ENCODE data around the gene MYOM1. TPM values are rescaled to one million over a fixed set of nuclear protein-coding genes. Genes with fewer than 3 reads are reported as not detected.
"Not testable (repeated sequence)": the region's sequence is repeated elsewhere in the genome, so short reads cannot be mapped to it uniquely, and the experiment has no call there.

MYOM1 gene
- total RNA-seq, 1 donor from 2014 or later: 608 TPM

- ATAC-seq (ENCODE audit: poor library complexity): no peak
- intact Hi-C loops (cut with DNase I): no loop called here
Observed at GRCh38 chr18:3199942-3200645, 19.7 kb downstream of the MYOM1 start.

GRCh38 chr18:3198260-3198860 is 21.4 kb downstream of the MYOM1 start:
- intact Hi-C loops (cut with DNase I); DNase-seq; ATAC-seq (ENCODE audit: poor library complexity): not testable (repeated sequence)

More at GRCh38 chr18:3199942-3200645, 19.7 kb downstream of the MYOM1 start:
- no peak for DNase-seq

- intact Hi-C loops (cut with DNase I): no loop called here
- ATAC-seq (ENCODE audit: poor library complexity) (peak; percentile 76), DNase-seq (no peak)
Observed at GRCh38 chr18:3194947-3195612, 24.7 kb downstream of the MYOM1 start.

- intact Hi-C loops (cut with DNase I): no loop called here
- no peak for ATAC-seq (ENCODE audit: poor library complexity)
Observed at GRCh38 chr18:3193331-3193730, 26.4 kb downstream of the MYOM1 start.

GRCh38 chr18:3192752-3193151 is 27.0 kb downstream of the MYOM1 start:
- intact Hi-C loops (cut with DNase I): no loop called here
- ATAC-seq (ENCODE audit: poor library complexity) (no peak), DNase-seq (no peak)

More at GRCh38 chr18:3193331-3193730, 26.4 kb downstream of the MYOM1 start:
- no peak for DNase-seq

- ATAC-seq (ENCODE audit: poor library complexity): no peak
- intact Hi-C loops (cut with DNase I): no loop called here
- no peak for DNase-seq
Observed at GRCh38 chr18:3192286-3192685, 27.5 kb downstream of the MYOM1 start.

GRCh38 chr18:3190610-3191009 is 29.2 kb downstream of the MYOM1 start:
- intact Hi-C loops (cut with DNase I): no loop called here

GRCh38 chr18:3189884-3190283 is 29.9 kb downstream of the MYOM1 start:
- intact Hi-C loops (cut with DNase I): loop anchor here (5.0 to 10.0 kb wide), 2 partner anchors 57 to 75 kb away; partner anchors contain the start of gene MYL12A
- ATAC-seq (ENCODE audit: poor library complexity) (no peak), DNase-seq (no peak)

More at GRCh38 chr18:3190610-3191009, 29.2 kb downstream of the MYOM1 start:
- ATAC-seq (ENCODE audit: poor library complexity): no peak
- DNase-seq: no peak

GRCh38 chr18:3186678-3187658 is 32.8 kb downstream of the MYOM1 start:
- peak; percentile 50 for ATAC-seq (ENCODE audit: poor library complexity)
- no peak for DNase-seq
- intact Hi-C loops (cut with DNase I): loop anchor here (5.0 to 10.0 kb wide), 2 partner anchors 60 to 72 kb away; partner anchors contain the start of gene MYL12A

- DNase-seq: no peak
- intact Hi-C loops (cut with DNase I): loop anchor here (10.0 kb wide), 1 partner anchor 70 kb away; no protein-coding TSS in a partner anchor
- no peak for ATAC-seq (ENCODE audit: poor library complexity)
Observed at GRCh38 chr18:3184275-3184963, 35.3 kb downstream of the MYOM1 start.

- DNase-seq: no peak
- ATAC-seq (ENCODE audit: poor library complexity): peak; percentile 42
- intact Hi-C loops (cut with DNase I): loop anchor here (10.0 kb wide), 1 partner anchor 68 kb away; no protein-coding TSS in a partner anchor
Observed at GRCh38 chr18:3183103-3183717, 36.6 kb downstream of the MYOM1 start.

- intact Hi-C loops (cut with DNase I): loop anchor here (10.0 kb wide), 1 partner anchor 66 kb away; no protein-coding TSS in a partner anchor
- DNase-seq (no peak), ATAC-seq (ENCODE audit: poor library complexity) (no peak)
Observed at GRCh38 chr18:3180325-3180724, 39.4 kb downstream of the MYOM1 start.

GRCh38 chr18:3179430-3180089 is 40.2 kb downstream of the MYOM1 start:
- intact Hi-C loops (cut with DNase I): loop anchor here (10.0 kb wide), 1 partner anchor 65 kb away; no protein-coding TSS in a partner anchor
- no peak for DNase-seq
- peak; percentile 5 for ATAC-seq (ENCODE audit: poor library complexity)

- intact Hi-C loops (cut with DNase I): no loop called here
- DNase-seq (peak; percentile 62), ATAC-seq (ENCODE audit: poor library complexity) (peak; percentile 50)
Observed at GRCh38 chr18:3177902-3178687, 41.7 kb downstream of the MYOM1 start.

- no peak for ATAC-seq (ENCODE audit: poor library complexity)
- intact Hi-C loops (cut with DNase I): no loop called here
- DNase-seq: no peak
Observed at GRCh38 chr18:3175195-3175758, 44.5 kb downstream of the MYOM1 start.

- intact Hi-C loops (cut with DNase I): no loop called here
- no peak for ATAC-seq (ENCODE audit: poor library complexity)
Observed at GRCh38 chr18:3172097-3172496, 47.7 kb downstream of the MYOM1 start.

More at GRCh38 chr18:3172097-3172496, 47.7 kb downstream of the MYOM1 start:
- no peak for DNase-seq

Measured in Right ventricle myocardium superior (tissue), 1 donor.